Naive B cell (primary cell): ENCODE measurements around the gene AIDA. TPM values are rescaled to one million over a fixed set of nuclear protein-coding genes. Genes with fewer than 3 reads are reported as not detected.

Experiments used
- ATAC-seq, 2 donors: fragments of 150-1000 bp; cut with Tn5 transposase; 2 replicates each; pipeline ENCODE4 v1.10.0; 2021; ENCODE audit warnings: low read depth in 2 of 2, mild to moderate bottlenecking in 2 of 2, moderate library complexity in 2 of 2
- DNase-seq: peaks from one replicate; pipeline ENCODE4 v3.0.0; 2022
- H3K27ac Mint-ChIP-seq, 6 donors: one replicate each; pipeline ENCODE4 v1.8.0; 2020 to 2022; ENCODE audit warnings: mild to moderate bottlenecking in 6 of 6, mixed read lengths in 6 of 6, moderate library complexity in 5 of 6, inconsistent platforms in 2 of 6
- H3K27me3 Mint-ChIP-seq, 3 donors: one replicate each; pipeline ENCODE4 v1.8.0; 2021 to 2022; ENCODE audit warnings: mixed read lengths in 3 of 3, mild to moderate bottlenecking in 1 of 3
- H3K36me3 Mint-ChIP-seq, 2 donors: one replicate each; pipeline ENCODE4 v1.8.0; 2020 to 2022; ENCODE audit warnings: mixed read lengths in 2 of 2, inconsistent platforms in 1 of 2, mild to moderate bottlenecking in 1 of 2
- H3K4me1 Mint-ChIP-seq, 3 donors: one replicate each; pipeline ENCODE4 v1.8.0; 2020 to 2022; ENCODE audit warnings: mixed read lengths in 3 of 3, inconsistent platforms in 1 of 3, mild to moderate bottlenecking in 1 of 3, moderate library complexity in 1 of 3
- H3K4me3 Mint-ChIP-seq, 8 donors: one replicate each; pipeline ENCODE4 v1.8.0; 2020 to 2022; ENCODE audit warnings: mild to moderate bottlenecking in 8 of 8, mixed read lengths in 8 of 8, moderate library complexity in 8 of 8, inconsistent platforms in 2 of 8
- H3K9me3 Mint-ChIP-seq, 7 donors: one replicate each; pipeline ENCODE4 v1.8.0; 2020 to 2022; ENCODE audit warnings: mixed read lengths in 7 of 7, mild to moderate bottlenecking in 5 of 7, inconsistent platforms in 2 of 7, moderate library complexity in 1 of 7
- polyA plus RNA-seq, 6 donors: library from polyadenylated mRNA; unstranded; fragments of 300-500 nt; fragmentation: Illumina TruSeq; gene quantifications; one replicate each; pipeline ENCODE4 v1.2.3, GENCODE V29; 2021; ENCODE audit warnings: low read depth in 6 of 6

Gene AIDA
- polyA plus RNA-seq, 6 donors from 2014 or later = 78.6 to 104 (median 82.1) TPM

DNA sequence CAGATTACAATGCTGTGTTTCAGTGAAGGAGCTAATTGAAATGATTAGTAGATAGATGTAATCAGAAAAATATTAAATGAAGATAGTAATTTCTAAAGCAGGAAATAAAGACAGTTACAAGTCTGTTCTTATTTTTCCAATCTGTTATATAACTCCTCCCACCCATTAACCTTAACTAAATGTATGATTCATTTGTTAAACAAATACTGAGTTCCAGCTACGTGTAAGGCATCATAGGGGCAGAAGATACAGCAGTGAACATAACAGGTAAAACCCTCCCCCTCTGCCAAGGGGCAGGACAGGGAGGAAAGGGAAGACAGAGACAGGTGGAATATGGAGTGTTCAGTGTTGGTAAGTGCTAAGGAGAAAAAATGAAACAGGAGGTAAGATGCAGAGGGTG lies 24.7 kb upstream of the AIDA start, which contains the start of gene FAM177B:
FAM177B (plus strand) TSS at position 231 of the 400 bp plus-strand sequence. CDS start 9,344 bp downstream, outside the sequence.
- H3K9me3 Mint-ChIP-seq = no peaks in the 10 kb centered on the region
- peak within 1 kb of the TSS in 1 of 6 donors; percentile 49 for H3K27ac Mint-ChIP-seq

DNA sequence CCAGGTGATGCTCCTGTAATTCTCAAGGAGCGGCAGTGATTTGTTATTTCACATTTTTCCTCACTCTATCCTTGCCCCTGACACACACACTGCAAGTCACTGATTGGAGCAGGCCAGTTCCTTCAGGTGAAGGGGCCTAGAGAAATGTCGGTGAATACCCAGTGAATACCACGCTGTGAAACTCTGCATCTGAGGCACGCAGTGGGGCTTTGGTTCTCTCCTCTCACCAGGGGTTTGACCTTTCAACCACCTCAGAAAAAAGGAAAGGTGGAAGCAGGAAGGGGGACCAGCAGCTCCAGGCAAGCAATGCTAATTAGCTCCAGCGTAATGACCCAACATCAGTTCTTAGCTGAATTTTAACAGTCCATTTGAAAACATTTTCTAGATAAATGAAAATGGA lies 24.2 kb upstream of the AIDA start:
- DNase-seq (no peak), ATAC-seq (no peak)
- H3K4me3 Mint-ChIP-seq = peak overlapping the region in 6 of 8 donors; percentile 15 to 74 (median 27)
- H3K36me3 Mint-ChIP-seq = peaks cover under 1 to 4% of the 10 kb centered on the region in 2 donors
- peak overlapping the region in 1 of 6 donors; percentile 49 for H3K27ac Mint-ChIP-seq
- H3K9me3 Mint-ChIP-seq = no peaks in the 10 kb centered on the region
- H3K4me1 Mint-ChIP-seq = peaks cover 17 to 48% (median 27%) of the 10 kb centered on the region in 3 donors
- H3K27me3 Mint-ChIP-seq = no peaks in the 10 kb centered on the region

More for the DNA sequence above, 24.7 kb upstream of the AIDA start, which contains the start of gene FAM177B:
- Mint-ChIP-seq H3K27me3 (no peaks in the 10 kb centered on the region), H3K4me3 (peak within 1 kb of the TSS in 6 of 8 donors; percentile 15 to 74 (median 27)), H3K4me1 (peaks cover 18 to 49% (median 28%) of the 10 kb centered on the region in 3 donors), H3K36me3 (peaks cover 4 to 5% of the 10 kb centered on the region in 2 donors)
- ATAC-seq = no peak
- no peak for DNase-seq

DNA sequence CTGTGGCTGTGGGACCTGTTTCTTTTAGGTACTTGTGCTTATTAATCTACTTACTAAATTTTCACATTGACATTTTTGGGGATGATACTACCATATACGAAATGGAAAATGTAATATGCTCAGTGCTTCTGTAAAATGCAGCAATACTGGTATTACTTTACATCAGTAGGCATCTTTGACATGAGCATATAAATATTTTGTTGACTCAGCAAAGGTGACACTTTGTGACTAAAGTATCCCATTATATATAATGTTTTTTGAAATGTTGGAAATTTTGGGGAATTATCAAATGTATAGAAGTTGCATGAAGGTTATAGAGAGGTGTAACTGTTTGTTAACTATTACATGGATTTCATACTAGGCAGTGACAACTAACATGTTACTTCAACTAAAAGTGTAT lies 22.4 kb upstream of the AIDA start:
- Mint-ChIP-seq H3K27ac (peak overlapping the region in 4 of 6 donors; percentile 4 to 97 (median 88)), H3K4me3 (peak overlapping the region in 7 of 8 donors; percentile 28 to 81 (median 55)), H3K27me3 (no peaks in the 10 kb centered on the region), H3K9me3 (peaks cover 0 to 5% (median 0%) of the 10 kb centered on the region in 7 donors), H3K36me3 (peaks cover 11 to 14% of the 10 kb centered on the region in 2 donors), H3K4me1 (peaks cover 29 to 48% (median 36%) of the 10 kb centered on the region in 3 donors)
- DNase-seq = no peak
- no peak for ATAC-seq

DNA sequence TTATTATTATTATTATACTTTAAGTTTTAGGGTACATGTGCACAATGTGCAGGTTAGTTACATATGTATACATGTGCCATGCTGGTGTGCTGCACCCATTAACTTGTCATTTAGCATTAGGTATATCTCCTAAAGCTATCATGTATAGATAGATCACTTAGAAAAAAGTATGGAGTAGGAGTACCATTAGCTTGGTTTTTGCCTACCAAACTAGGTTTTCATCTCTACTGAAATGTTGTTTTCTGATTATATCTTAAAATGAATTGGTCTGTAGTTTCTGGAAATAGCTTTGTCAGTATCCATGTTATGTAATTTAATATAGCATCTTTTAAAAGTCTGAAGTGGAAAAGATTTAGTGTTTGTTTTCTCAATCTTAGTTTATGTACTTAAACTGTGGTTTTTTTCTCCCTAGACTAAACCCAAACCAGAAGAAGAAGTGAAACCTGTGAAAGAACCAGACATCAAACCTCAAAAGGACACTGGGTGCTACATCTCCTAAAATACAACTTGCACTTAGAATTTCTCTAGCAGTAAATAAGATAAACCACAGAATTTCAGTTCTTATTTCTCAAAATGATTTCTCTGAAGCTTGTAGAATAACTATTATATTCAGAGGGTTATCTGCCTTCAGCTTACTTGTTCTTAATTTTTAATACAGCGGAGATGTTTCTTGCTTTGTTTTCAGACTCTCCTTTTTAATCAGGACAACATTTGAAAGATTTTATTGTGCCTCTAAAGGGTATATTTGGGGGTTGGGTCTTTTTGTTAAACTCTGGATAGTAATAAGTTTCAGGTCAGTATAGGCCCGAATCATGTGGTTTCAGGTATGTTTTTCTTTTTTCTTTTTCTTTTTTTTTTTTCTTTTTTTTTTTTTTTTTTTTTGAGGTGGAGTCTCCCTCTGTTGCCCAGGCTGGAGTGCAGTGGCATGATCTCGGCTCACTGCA lies 20.2 kb upstream of the AIDA start:
- H3K36me3 Mint-ChIP-seq = peaks cover 28 to 29% of the 10 kb centered on the region in 2 donors
- H3K27ac Mint-ChIP-seq = peak overlapping the region; percentile 95 to 99 (median 96)
- no peaks in the 10 kb centered on the region for H3K27me3 Mint-ChIP-seq

DNA sequence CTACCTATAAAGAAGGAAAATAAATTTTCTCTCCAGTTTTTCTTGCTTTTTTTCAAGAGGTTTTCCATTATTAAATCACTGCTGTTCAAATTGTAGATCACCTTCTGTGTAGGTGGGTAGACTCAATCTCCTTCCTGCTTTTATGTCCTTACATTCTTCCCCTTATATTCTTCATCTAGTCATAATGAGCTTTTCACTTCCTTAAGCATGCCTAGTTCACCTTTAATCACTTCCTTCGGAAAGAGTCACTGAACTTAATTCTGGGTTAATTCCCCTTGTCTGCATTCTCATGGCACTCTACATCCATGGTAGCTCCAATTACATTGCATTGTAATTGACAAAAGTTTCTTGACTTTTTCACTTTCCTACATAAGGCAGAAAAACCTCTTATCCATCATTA lies 18.6 kb upstream of the AIDA start:
- H3K27ac Mint-ChIP-seq = peak overlapping the region; percentile 65 to 97 (median 86)

More for the DNA sequence above, 20.2 kb upstream of the AIDA start:
- H3K4me3 Mint-ChIP-seq = peak overlapping the region; percentile 79 to 90 (median 84)
- peak; percentile 91 to 93 for ATAC-seq
- DNase-seq = peak; percentile 81
- H3K4me1 Mint-ChIP-seq = peaks cover 39 to 59% (median 52%) of the 10 kb centered on the region in 3 donors
- peaks cover 0 to 5% (median 0%) of the 10 kb centered on the region in 7 donors for H3K9me3 Mint-ChIP-seq

DNA sequence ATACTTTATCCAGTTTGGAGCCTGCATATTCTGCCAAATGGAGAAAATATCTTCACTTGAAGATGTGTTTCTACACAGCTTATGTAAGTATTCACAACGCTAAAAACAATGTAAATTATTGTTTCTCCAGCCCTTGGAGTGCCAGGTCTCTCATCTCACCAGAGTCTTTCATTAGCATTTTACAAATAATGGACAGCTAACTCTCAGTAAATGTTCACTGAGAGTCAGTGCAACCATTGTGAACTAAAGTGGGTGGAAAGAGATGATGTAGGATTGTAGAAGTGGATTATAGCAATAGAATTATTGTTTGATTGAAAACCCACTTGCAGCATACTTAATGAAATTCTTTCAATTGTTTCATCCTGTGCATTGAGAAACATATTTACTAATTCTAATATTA lies 16.5 kb upstream of the AIDA start:
- peaks cover 32 to 47% (median 42%) of the 10 kb centered on the region in 3 donors for H3K4me1 Mint-ChIP-seq
- ATAC-seq (no peak), DNase-seq (no peak)
- peak overlapping the region in 1 of 6 donors; percentile 97 for H3K27ac Mint-ChIP-seq
- no peaks in the 10 kb centered on the region for H3K27me3 Mint-ChIP-seq
- no peak overlapping the region for H3K4me3 Mint-ChIP-seq
- H3K9me3 Mint-ChIP-seq = peaks cover 0 to 5% (median 0%) of the 10 kb centered on the region in 7 donors
- H3K36me3 Mint-ChIP-seq = peaks cover 33 to 36% of the 10 kb centered on the region in 2 donors

More for the DNA sequence above, 18.6 kb upstream of the AIDA start:
- Mint-ChIP-seq H3K9me3 (peaks cover 0 to 5% (median 0%) of the 10 kb centered on the region in 7 donors), H3K4me3 (peak overlapping the region in 7 of 8 donors; percentile 25 to 83 (median 46)), H3K36me3 (peaks cover 29 to 33% of the 10 kb centered on the region in 2 donors), H3K4me1 (peaks cover 39 to 59% (median 52%) of the 10 kb centered on the region in 3 donors), H3K27me3 (no peaks in the 10 kb centered on the region)
- DNase-seq = no peak
- no peak for ATAC-seq

DNA sequence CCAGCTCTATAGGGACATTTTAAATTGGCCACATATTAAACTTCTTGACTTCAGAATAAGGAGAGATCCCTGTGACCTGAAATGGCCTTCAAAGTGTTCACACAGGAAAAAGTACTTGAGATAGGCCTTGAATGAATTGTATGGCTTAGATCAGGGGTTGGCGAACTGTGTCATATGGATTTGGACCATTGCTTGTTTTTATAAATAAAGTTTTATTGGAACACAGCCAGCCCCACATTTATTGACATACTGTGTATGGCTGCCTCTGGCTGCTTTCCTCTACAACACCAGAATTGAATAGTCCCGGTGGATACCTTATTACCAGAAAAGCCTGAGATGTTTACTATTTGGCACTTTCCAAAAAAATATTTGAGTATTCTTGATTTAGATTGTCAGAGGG lies 4.1 kb upstream of the AIDA start:
- Mint-ChIP-seq H3K4me3 (peak overlapping the region in 1 of 8 donors; percentile 64), H3K9me3 (no peaks in the 10 kb centered on the region), H3K4me1 (peaks cover 11 to 31% (median 29%) of the 10 kb centered on the region in 3 donors), H3K27me3 (no peaks in the 10 kb centered on the region), H3K27ac (peak overlapping the region in 1 of 6 donors; percentile 62), H3K36me3 (peaks cover 20 to 34% of the 10 kb centered on the region in 2 donors)
- DNase-seq (no peak), ATAC-seq (no peak)

DNA sequence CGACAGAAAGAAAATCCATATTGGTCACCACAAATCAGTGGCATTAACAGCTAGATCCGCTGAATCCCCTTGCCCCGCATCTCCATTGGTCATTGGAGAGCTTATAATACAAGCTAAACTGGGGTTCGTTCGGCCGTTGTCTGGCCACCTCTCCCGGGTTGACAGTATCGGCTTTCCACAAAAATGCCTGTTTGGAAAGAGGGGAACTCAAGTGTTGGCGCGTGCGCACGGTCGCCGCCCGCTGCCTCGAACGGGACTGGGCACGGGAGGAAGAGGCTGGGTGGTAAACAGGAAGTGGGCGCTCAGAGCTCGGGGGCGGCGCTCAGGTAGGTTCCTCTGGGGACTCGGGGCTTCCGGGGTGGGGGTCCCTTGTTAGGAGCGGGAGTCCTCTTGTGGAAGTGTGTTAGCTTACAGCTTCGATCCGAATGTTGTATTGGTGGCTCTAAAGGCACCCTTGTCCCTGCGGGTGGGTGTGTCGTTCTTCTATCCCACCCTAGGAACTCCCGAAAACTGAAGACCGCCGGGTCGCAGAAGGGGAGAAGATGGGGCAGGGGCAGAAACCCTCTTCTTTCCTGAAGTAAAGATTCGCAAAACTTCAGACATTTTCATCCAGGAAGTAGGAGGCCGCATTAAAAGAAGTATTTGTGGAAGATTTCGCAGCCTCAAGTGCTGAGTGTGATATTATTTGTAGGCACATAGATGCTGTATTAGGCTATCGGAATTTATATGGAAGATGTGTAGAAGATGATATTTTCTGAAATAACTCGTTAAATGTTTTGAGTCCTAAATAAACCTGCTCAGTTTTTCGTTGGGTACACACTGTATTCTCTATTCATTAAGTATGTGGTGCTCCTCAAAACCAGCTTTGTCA lies 1.0 kb upstream of the AIDA start:
- ATAC-seq (peak; percentile 75 to 76), DNase-seq (peak; percentile 94)
- Mint-ChIP-seq H3K27ac (peak overlapping the region; percentile 97 to 100 (median 98)), H3K9me3 (no peaks in the 10 kb centered on the region), H3K4me3 (peak overlapping the region; percentile 96 to 100 (median 98)), H3K4me1 (peaks cover 23 to 50% (median 49%) of the 10 kb centered on the region in 3 donors), H3K36me3 (peaks cover 16 to 35% of the 10 kb centered on the region in 2 donors), H3K27me3 (no peaks in the 10 kb centered on the region)

DNA sequence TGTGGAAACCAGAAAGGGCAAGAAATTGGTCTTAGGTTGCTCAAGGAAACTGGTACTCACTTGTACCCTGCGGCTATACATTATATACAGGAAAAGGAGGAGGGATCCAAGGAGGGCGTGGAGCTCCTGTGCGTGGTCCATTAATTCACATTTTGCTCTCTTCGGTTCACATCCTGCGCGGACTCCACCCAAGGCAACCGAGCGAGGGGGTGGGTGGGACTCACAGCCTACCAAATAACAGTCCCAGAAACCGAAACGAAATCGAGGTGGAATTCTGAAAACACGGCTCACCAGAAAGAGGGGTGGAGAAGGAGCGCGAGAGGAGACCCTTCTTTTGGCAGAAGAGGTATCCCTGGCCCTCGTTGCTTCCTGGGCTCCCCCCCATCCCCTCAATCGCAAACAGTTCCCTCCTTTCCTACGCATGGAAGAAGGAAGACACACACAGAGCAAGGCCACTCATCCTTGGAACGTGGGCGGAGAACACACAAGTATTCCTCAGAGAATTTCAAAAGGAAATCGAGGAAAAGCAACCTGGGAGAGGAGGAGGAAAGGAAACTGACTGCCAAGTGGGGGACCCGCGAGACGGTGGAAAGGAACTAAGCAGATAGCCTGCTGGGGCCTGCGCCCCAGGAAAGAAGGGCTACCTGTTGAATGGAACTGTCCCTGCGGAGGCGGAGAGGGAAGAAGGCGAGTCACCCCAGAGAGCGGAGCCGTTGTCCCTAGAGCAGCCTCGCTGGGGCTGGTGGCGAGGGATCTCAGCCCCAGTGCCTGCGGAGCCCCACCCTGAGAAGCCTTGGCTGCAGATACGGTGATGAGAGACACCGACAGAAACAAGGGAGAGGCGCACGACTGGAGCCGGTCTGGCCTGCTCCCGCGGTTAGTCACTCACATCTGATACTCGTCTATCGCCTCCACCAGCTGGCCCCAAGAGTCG lies 705 bp downstream of the AIDA start:
- peak; percentile 52 for DNase-seq
- H3K27me3 Mint-ChIP-seq = no peaks in the 10 kb centered on the region
- ATAC-seq = peak; percentile 16 to 24
- peaks cover 33 to 65% (median 44%) of the 10 kb centered on the region in 3 donors for H3K4me1 Mint-ChIP-seq
- H3K36me3 Mint-ChIP-seq = peaks cover 16 to 19% of the 10 kb centered on the region in 2 donors
- H3K9me3 Mint-ChIP-seq = no peaks in the 10 kb centered on the region
- H3K4me3 Mint-ChIP-seq = peak overlapping the region; percentile 96 to 100 (median 98)
- H3K27ac Mint-ChIP-seq = peak overlapping the region; percentile 86 to 100 (median 96)

DNA sequence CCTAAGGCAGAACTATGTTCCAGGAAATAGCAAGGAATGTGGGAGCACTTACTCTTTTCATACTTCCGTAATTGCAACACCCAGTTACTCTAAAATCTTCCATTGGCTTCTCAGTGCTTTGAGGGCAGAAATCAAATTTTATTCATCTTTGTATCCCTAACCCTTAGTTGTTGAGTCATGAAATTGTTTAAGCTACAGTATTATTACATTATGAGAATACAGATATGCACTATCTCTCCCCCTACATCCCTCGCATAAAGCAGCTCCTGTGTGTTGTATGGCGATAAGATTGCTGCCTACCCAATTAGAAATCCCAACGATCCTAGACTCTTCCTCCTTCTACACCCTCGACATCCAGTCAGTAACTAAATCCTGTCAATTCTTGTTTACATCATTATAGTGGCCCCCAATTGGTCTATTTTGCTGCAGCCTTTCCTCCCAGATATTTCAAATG lies 2.6 kb downstream of the AIDA start:
- Mint-ChIP-seq H3K4me3 (peak overlapping the region; percentile 17 to 100 (median 98)), H3K27ac (peak overlapping the region in 4 of 6 donors; percentile 26 to 77 (median 64)), H3K27me3 (no peaks in the 10 kb centered on the region), H3K36me3 (peaks cover 16 to 29% of the 10 kb centered on the region in 2 donors), H3K9me3 (peaks cover 0 to under 1% (median 0%) of the 10 kb centered on the region in 7 donors), H3K4me1 (peaks cover 43 to 72% (median 58%) of the 10 kb centered on the region in 3 donors)
- DNase-seq = no peak
- ATAC-seq = no peak

DNA sequence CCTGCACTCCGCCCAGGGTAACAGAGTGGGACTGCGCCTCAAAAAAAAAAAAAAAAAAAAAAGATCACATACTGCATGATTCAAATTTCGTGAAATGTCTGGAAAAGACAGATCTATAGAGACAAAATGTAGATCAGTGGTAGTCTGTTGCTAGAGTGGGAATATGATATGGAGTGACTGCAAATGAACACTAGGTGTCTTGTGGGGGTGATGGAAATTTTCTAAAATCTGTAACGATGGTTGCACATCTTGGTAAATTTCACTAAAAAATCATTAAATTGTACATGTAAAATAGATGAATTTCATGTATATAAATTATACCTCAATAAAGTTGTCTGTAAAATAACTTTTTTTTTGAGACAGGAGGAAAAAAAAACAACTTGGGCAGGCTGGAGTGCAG lies 5.5 kb downstream of the AIDA start:
- Mint-ChIP-seq H3K9me3 (peaks cover 0 to 8% (median 2%) of the 10 kb centered on the region in 7 donors), H3K4me3 (peak overlapping the region in 1 of 8 donors; percentile 66), H3K4me1 (peaks cover 43 to 76% (median 63%) of the 10 kb centered on the region in 3 donors), H3K27me3 (no peaks in the 10 kb centered on the region), H3K27ac (peak overlapping the region in 2 of 6 donors; percentile 60 to 62), H3K36me3 (peaks cover 20 to 35% of the 10 kb centered on the region in 2 donors)
- ATAC-seq (no peak), DNase-seq (no peak)
